ENCODE data around the gene GABPB1.

The GABPB1 gene

DNA sequence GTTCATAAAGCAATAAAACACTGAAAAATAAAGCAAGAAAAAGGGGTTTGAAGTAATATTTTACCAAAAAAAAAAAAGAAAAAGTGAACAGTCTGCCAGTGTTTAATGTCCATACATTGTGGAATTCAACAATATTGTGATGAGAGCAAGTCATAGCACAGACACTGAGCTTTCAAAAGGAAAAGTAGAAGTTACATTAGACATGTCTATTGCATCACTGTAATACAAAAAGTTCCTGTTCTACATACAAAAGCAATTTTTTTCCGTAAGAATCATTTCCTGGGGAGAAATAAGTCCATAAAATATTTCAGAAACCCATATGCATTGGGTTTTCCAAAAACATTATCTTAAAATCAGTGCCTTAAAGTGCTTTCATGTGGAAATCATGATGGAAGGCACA is 77.6 kb downstream of the GABPB1 start:
- no peak for DNase-seq (ENCODE audit: low read depth)

DNA sequence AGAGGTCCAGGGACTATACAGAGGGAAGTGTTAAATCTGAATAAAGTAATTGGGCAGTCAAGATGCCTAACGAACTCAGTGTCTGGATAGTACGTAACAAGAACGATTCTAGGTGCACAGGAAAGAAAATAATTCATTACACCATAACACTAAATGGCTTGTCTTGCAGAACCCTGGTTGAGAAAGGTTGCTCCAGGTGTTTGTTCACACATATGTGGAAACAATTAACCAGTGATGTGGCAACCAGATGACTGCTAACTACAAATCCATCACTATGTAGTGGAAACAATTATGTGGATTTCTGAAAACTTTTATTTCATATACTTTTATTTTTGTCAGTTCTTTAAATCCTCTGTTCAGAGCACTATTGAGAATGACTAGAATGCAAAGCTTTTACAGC is 79.1 kb downstream of the GABPB1 start:
- no peak for DNase-seq (ENCODE audit: low read depth)

DNA sequence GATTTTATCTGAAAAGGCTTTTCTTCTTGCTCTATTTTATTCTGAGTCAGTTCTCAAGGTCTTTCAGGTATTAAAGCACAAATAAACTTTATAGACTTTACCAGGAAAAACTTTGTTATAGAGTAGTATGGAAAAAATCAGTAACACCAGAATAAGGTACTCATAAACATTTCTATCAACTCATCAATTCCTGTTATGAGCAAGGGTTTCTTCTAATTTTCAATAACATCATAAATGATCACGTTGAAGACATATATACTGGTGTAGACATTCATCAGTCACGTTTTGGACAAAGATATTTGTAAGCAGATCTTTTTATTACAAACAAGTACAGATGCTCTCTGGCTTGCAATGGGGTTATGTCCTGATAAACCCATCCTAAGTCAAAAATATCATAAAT is 79.9 kb downstream of the GABPB1 start:
- no peak for DNase-seq (ENCODE audit: low read depth)

DNA sequence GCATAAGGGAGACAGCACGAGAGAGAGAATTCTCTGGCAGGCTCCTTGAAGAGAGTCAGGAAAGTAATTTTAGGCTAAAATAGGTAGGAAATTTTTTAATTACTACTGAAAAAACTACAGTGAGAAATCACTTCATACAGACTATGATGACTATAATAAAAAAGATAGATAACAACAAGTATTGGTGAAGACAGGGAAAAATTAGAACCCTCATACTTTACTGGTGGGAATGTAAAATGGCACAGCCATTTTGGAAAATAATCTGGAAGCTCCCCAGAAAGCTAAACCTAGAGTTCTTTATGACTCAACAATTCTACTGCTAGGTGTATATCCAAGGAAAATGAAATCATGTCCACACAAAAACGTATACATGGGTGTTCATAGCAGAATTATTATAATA is 87.4 kb downstream of the GABPB1 start:
- DNase-seq (ENCODE audit: low read depth): no peak

DNA sequence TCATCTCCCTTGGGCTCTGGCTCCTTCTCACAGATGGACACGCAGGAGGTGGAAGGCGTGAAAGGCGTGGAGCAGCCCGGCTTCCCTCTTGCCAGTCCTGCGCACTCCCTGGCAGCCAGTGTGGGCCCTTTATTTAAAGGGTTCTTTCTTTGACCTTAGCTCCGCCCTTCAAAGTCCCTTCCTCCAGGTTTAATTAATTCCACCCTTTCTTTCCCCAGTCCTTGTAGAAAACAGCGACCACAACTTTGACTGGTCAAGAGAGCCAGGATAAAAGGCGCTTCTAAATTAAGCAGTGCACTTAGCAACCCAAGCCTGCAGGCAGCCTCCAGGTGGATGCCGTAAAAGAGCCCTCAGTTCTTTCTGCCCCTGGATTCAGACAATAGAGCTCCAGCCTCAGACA is 89.4 kb downstream of the GABPB1 start, which contains the start of gene HDC:
HDC (minus strand) TSS at position 107 of the 400 bp plus-strand sequence; CDS start at position 4, 103 bp downstream.
- DNase-seq (ENCODE audit: low read depth): no peak

DNA sequence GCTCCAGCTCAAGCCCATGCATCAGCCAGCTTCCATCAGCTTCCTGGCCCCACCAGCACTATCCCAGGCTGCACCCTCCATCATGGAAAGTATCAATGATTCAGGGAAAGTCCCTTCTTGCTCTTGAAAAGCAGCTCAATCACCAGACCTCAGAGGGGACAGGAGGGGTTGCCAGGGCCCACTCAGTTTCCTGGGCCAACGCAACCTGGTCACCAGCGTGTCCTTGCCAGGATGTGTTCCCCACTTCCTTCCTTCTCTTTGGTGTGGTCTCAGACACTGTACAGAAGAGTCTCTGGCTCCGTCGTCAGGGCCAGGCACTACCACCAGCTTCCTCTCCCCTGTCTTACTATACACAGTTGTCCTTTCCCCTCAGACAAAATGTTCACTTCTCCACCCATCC is 92.5 kb downstream of the GABPB1 start:
- no peak for DNase-seq (ENCODE audit: low read depth)

DNA sequence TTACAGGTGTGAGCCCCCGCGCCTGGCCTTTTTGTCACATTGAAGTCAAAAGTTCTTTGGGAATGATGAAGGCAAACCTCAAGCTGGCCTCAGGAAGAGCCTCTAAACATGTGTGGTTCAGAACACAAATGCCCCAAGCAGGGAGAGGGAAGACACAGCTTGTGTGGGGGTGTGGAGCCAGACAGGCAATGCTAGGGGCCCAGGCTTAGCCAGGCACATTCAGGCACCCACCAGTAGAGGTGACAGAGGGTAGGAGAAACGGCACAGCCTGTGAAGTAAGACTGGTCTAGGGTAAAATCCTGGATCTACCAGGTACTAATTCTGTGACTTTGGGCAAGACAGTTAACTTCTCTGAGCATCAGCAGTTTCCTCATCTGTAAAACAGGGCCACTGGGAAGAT is 93.0 kb downstream of the GABPB1 start:
- DNase-seq (ENCODE audit: low read depth): no peak

DNA sequence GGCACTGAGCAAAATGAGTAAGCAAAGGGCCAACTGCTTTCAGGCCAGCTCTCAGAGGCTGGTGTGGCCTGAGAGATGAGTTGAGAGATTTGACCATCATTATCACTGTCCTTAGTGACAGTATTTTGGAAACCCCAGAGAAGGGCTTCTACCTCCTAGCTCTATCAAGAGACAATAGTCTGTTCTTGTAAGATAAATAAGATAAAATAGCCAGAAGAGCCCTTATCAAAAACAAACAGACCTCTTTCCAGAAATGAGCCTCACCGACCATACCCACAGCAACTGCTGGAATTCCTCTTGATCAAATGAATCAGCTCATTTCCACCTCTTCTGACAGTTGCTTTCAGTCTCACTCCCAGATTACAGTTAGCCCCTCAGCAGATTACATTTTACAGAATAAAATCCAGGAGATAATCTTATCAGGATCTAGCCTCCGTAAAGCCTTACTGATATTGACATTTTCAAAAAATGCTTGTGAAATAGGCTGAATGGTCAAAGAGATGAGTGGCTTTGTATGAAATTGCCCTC is 94.0 kb downstream of the GABPB1 start:
- DNase-seq (ENCODE audit: low read depth): no peak

DNA sequence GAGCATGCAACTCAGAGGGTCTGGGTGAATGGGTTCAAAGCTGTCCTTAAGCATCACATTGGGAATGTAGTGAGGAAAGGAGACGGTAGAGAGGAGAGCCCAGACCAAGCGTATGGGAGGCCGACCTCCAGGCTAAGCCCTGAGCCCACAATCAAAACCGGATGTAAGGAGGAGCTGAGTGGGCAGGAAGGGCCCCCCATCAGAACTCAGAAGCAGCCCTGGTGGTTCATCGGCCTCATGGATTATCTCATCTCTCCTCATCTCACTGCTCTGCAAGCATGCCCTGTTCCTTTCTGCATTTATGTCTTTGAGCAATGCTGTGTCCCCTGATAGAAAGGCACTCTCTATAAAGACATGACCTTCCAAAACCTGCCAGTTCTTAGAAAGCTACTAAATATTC is 95.7 kb downstream of the GABPB1 start:
- no peak for DNase-seq (ENCODE audit: low read depth)

DNA sequence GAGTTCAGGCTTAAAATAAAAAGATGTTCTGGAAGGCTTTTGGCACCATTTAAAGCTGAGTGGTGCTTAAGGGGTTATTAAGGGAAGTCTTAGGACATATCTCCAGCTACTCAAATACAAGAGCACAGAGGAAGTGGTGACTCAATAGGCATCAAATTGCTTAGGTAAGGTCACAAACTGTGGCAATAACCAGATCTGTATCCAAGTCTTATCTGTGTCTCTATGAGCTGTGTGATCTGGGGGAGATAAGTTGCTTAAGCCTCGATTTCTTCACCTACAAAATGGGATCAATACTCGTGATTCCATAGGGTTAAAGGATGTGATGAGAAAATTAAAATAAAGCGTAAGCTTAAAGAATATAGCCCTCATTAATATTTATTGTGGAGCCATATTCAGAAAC is 97.1 kb downstream of the GABPB1 start:
- DNase-seq (ENCODE audit: low read depth): peak; percentile 49

DNA sequence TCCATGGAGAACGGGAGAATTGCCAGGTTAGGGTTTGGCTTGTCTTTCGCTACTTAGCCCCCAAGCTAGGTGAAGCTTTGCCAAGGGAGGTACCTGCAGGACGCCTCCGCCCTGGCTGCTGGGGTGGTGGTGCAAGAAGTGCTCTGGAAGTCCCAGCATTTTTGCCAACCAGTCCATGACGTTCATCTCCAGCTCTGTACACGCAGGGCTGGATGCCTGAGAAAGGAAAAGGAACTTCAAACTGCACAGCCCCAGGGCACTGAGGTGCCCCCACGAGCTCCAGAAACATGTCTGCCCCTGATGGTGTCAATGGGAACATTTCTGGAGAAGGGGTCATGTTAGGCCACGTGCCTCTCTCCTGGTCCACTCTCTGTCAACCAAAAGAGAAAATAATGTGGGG is 97.7 kb downstream of the GABPB1 start:
- no peak for DNase-seq (ENCODE audit: low read depth)

DNA sequence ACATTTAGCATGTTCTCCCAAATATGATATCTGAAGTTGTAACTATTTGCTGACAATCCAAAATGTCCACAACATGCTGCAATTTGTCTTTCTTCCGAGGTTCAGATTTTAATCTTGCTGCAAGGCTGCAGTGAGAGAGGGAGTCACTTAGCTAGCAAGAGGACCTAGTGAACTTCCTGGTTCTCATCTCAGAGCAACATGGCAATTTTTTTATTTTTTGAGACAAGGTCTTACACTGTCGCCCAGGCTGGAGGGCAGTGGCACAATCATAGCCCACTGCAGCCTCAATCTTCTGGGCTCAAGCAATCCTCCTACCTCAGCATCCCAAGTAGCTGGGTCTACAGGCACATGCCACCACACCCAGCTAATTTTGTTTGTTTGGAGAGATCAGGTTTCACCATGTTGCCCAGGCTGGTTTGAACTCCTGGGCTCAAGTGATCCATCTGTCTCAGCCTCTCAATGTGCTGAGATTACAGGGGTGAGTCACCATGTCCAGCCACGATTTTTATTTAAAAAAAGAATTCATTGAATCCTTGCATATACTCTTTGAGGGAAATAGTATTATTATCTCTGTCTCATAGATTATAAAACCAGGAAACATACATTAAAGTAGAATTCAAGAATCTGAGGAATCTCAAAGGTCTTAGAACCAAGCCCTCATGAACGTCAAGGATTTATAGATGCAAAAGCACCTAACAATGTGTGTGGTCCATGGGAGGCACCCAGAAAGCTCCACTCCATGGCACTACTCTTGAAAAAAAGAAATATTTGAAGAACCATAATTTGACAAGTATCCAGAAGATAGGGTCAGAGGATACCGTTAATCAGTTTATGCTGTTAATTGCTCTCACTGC is 98.6 kb downstream of the GABPB1 start:
- DNase-seq (ENCODE audit: low read depth): peak; percentile 54

DNA sequence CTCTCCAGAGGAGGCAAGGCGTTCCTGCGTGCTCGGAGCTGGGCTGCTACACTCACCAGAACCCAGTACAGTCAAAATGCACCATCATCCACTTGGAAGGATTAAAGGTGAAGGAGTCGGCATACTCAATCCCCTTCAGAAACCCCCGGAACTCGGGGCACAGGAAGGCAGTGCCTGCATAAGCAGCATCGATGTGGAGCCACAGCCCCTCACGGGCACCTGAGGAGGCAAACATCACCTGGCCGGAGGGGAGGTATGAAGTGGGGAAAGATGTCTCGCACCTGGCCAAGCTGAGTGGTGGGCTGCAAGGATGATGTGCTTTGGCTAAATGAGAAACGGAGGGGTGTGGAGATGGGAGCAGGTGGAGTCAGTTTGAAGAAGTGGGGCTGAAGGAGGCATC is 102.4 kb downstream of the GABPB1 start:
- no peak for DNase-seq (ENCODE audit: low read depth)

DNA sequence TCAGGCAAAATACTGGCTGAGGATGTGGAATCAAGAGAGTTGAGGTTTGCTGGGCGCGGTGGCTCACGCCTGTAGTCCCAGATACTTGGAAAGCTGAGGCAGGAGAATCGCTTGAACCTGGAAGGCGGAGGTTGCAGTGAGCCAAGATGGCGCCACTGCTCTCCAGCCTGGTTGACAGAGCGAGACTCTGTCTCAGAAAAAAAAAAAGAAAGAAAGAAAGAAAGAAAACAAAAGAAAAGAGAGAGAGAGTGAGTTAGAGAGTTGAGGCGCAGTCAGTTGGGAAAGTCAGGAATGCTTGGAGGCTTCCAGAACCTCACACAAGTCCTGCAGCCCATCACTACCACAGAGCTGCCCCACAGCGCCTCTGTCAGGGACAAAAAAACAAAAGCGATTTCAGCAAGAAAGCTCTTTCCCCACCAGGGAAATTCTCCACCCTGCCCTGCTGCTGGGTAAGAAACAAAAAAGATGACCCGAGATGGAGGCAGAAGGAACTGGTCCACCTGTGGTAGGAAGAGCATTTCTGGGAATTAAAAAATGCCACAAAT is 103.3 kb downstream of the GABPB1 start:
- DNase-seq (ENCODE audit: low read depth): no peak

DNA sequence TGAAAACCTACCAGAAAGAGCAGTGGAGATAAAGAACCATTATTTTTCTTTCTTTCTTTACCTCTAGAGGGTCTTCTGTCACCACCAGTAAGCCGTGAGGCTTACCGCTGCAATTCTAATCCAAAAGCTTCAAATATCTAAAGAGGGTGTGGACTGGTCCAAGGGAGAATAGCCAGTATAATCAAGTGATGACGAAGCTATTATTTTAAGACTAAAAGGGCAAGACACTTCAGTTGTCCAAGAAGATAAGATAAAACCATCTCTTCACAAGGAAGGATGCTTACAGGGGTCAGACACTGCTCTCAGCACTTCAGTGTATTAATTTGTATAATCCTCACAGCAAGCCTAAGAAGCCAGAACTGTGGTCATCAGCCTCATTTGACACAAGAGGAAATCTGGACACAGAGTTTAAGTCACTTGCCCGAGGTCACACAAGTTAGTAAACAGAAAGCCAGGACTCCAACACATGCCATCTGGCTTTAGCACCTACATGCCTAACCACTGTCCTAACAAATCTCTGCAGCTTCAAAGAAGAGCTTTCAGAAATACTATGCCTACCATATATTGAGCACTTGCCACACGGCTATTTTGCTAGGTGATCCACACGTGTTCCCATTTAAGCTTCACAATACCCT is 104.1 kb downstream of the GABPB1 start:
- no peak for DNase-seq (ENCODE audit: low read depth)

DNA sequence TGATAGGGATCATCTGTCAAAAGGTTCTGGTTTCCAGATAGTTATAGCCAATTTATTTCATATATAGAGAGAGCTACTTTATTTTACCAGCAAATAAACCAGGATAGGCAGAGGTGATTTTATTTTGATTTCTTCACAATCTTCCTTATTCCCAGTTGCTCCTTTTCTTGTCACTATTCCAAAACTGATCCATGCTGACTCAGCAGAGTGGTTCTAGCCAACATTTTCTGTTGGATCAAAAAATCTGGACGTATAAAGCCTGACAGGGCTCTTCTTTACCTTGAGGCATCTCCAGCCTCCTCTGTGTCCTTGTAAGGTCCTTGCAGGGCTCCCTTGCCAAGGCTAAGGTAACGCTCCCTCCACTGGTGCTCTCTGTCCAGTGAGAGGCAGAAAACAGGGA is 105.3 kb downstream of the GABPB1 start:
- DNase-seq (ENCODE audit: low read depth): no peak

DNA sequence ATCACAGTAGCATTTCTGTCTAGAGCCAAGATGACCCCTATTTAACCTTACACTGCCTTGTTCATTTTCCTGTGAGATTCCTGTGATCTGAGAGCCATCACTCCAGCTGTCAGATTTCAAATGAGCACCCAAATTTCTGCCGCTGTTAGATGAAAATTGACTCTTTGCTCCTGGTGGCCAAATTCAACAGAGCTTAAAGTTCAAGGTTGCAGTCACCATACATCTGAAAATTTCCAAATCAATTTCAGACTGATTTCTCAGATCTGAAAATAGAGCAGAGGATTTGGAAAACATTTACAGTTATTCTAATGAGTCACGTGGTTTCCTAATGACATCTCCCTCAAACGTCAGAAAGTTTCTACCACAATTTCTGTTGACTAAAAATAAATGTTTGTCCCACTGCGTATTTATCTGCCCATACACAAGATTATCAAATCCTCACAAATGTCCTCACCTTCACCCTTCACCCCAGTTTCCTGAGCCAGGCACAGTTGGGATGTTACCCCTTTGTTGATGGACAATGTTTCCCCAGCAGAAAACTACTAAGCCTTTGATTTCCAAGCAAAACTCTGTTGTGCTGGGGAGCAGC is 105.9 kb downstream of the GABPB1 start:
- DNase-seq (ENCODE audit: low read depth): no peak

DNA sequence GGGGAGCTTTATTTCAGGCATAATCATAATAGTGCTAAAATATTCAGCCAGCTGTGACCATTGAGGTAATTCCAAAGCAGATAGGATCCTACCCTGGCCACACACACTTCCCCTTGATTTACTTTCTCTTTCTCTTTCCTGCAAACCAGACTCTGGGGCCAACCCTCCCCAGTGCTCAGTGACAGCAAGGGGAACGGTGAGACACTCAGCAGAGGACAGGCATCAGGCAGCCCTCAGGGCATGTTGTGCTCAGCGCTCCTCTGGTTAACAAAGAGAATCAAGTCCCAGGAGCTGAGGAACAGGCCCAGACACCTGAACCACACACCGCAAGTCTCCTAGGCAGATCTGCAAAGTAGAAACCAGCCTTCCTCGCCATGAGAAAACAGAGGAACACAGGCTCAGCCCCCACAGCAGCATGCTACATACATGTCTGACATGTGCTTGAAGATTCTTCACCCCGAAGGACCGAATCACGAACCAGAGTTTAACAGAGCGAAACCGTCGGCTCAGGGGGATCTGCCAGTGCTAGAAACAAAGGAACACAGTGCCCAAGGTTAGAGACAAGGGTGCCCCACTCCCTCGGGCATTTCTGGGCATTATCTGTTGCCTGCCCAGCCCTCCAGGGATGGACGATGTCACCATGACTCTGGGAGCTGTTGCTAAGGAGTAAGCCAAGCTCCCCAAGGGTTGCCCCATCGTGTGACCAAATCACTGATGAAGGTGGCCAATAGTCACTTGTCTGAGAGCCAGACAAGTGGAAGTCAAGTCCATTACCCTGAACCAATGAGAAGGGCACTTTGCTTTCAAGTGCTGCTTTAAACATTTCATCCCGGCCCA is 107.0 kb downstream of the GABPB1 start:
- DNase-seq (ENCODE audit: low read depth): peak; percentile 23

DNA sequence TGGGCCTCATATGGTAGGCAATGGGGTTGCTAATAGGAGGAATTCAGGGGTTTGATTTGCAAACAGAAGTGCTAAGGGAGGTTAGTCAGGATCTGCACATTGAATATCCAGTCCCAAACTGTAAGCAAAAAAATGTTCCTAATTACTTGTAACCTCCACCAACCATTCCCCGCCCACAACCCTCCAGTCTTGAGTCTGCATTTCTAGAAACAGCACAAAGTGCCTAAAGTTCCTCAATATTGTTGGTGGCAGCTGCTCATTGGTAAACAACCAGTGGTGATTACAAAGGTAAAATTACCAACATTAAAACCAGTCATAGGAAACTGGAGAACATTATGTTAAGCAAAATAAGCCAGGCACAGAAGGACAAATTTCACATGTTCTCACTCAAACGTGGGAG is 108.4 kb downstream of the GABPB1 start:
- no peak for DNase-seq (ENCODE audit: low read depth)

DNA sequence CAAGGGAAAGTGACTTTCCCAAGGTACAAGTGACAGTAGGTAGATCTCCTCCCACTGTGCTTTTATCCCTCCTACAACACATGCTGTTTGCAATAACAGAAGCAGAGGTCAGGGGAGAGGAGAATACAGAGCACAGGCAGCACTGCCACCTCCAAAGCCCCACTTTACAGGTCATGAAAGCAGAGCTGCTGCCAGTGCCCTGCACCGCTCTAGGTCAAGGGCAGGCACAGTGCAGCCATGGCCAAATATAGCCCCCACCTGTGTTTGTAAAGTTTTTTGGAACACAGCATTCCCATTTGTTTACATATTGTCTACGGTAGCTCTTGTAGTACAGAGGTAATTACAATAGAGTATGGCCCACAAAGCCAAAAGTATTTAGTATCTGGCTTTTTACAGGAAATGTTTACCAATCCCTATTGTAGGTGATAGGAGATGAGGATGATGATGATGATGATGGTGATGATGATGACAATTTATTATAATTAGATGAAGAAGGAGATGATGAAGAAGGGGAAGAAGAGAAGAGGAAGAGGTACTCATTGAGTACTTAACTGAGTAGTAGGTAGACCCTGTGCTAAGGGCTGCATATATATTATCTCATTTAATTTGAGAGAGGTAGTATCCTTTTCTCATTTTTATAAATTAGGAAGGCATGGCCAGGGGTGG is 109.9 kb downstream of the GABPB1 start:
- DNase-seq (ENCODE audit: low read depth): no peak

DNA sequence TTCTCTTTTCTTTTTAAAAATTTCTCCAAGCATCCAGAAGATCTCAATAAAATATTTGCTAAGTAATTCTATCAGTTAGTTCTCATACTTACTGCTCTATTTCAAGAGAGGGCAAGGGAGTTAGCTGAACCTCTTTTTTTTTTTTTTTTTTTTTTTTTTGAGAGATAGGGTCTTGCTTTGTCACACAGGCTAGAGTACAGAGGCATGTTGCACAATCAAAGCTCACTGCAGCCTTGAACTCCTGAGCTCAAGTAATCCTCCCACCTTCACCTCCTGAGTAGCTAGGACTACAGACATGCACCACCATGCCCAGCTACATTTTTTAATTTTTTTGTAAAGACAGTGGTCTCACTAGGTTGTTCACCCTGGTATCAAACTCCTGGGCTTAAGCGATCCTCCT is 110.8 kb downstream of the GABPB1 start:
- no peak for DNase-seq (ENCODE audit: low read depth)

Measured in ELR (cell line).